GM23338 (cell line): ENCODE data around the gene GMEB2. TPM values are rescaled to one million over a fixed set of nuclear protein-coding genes. Genes with fewer than 3 reads are reported as not detected.

Source experiments
- ETS1 ChIP-seq: IDR thresholded peaks from 2 replicates; pipeline ENCODE4 v1.6.1; 2016; ENCODE audit warnings: antibody characterized with exemption
- EZH2phosphoT487 ChIP-seq: fragments of 200-600 bp; sonication (generic); IDR thresholded peaks from one replicate; pipeline ENCODE4 v1.8.1; 2018; ENCODE audit warnings: antibody characterized with exemption; ENCODE audit not compliant: unreplicated experiment
- NANOG ChIP-seq: IDR thresholded peaks from 2 replicates; pipeline ENCODE4 v1.6.1; 2016; ENCODE audit warnings: antibody characterized with exemption, borderline replicate concordance
- POLR2AphosphoS5 ChIP-seq: IDR thresholded peaks from 2 replicates; pipeline ENCODE4 v1.6.1; 2016; ENCODE audit warnings: antibody characterized with exemption, low read depth
- REST ChIP-seq: IDR thresholded peaks from one replicate; pipeline ENCODE4 v1.6.1; 2018; ENCODE audit warnings: antibody characterized with exemption; ENCODE audit not compliant: unreplicated experiment
- ZNF331 ChIP-seq: fragments of 250-450 bp; sonication (Bioruptor Pico); IDR thresholded peaks from 2 replicates; pipeline ENCODE4 v1.5.0; 2020; ENCODE audit warnings: low read depth, mild to moderate bottlenecking, moderate library complexity
- polyA plus RNA-seq: library from polyadenylated mRNA; unstranded; fragments of >200 nt; fragmentation: Nextera tagmentation; extraction: Ambion mirVana; gene quantifications from 2 replicates; pipeline ENCODE4 v1.2.1, GENCODE V29; 2016
- total RNA-seq: library from RNA; depleted of rRNA; stranded (reverse); fragments of >200 nt; shearing (Covaris generic); gene quantifications from 2 replicates; pipeline ENCODE4 v1.2.3, GENCODE V29; 2014
- TF ChIP-seq, protein P1 (sequence below): fragments of 250-450 bp; sonication (Bioruptor Pico); IDR thresholded peaks from 2 replicates; pipeline ENCODE4 v1.5.0; 2020; ENCODE audit warnings: mild to moderate bottlenecking, moderate library complexity

GMEB2 gene
- total and polyA plus RNA-seq, 2 experiments from 2014 or later = 4.4 to 20.6 TPM

DNA sequence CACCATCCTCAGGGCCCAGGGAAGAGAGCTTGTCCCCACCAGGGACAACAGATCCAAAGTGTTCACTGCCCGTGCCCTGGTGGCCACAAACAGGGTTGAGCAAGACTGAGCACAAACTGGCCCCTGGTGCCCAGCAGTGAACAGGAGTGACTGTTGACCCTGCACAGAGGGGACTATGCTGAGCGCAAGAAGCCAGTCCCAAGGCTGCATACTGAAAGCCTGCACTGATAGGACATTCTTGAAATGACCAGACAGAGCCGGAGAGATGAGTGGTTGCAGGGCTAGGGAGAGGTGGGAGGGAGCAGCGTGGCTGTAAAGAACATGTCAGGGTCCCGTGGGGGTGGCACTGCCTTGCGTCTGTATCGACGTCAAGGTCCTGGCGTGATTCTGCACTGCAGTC, 75.8 kb downstream of the GMEB2 start (continued):
- TF ChIP-seq, protein P1, sequence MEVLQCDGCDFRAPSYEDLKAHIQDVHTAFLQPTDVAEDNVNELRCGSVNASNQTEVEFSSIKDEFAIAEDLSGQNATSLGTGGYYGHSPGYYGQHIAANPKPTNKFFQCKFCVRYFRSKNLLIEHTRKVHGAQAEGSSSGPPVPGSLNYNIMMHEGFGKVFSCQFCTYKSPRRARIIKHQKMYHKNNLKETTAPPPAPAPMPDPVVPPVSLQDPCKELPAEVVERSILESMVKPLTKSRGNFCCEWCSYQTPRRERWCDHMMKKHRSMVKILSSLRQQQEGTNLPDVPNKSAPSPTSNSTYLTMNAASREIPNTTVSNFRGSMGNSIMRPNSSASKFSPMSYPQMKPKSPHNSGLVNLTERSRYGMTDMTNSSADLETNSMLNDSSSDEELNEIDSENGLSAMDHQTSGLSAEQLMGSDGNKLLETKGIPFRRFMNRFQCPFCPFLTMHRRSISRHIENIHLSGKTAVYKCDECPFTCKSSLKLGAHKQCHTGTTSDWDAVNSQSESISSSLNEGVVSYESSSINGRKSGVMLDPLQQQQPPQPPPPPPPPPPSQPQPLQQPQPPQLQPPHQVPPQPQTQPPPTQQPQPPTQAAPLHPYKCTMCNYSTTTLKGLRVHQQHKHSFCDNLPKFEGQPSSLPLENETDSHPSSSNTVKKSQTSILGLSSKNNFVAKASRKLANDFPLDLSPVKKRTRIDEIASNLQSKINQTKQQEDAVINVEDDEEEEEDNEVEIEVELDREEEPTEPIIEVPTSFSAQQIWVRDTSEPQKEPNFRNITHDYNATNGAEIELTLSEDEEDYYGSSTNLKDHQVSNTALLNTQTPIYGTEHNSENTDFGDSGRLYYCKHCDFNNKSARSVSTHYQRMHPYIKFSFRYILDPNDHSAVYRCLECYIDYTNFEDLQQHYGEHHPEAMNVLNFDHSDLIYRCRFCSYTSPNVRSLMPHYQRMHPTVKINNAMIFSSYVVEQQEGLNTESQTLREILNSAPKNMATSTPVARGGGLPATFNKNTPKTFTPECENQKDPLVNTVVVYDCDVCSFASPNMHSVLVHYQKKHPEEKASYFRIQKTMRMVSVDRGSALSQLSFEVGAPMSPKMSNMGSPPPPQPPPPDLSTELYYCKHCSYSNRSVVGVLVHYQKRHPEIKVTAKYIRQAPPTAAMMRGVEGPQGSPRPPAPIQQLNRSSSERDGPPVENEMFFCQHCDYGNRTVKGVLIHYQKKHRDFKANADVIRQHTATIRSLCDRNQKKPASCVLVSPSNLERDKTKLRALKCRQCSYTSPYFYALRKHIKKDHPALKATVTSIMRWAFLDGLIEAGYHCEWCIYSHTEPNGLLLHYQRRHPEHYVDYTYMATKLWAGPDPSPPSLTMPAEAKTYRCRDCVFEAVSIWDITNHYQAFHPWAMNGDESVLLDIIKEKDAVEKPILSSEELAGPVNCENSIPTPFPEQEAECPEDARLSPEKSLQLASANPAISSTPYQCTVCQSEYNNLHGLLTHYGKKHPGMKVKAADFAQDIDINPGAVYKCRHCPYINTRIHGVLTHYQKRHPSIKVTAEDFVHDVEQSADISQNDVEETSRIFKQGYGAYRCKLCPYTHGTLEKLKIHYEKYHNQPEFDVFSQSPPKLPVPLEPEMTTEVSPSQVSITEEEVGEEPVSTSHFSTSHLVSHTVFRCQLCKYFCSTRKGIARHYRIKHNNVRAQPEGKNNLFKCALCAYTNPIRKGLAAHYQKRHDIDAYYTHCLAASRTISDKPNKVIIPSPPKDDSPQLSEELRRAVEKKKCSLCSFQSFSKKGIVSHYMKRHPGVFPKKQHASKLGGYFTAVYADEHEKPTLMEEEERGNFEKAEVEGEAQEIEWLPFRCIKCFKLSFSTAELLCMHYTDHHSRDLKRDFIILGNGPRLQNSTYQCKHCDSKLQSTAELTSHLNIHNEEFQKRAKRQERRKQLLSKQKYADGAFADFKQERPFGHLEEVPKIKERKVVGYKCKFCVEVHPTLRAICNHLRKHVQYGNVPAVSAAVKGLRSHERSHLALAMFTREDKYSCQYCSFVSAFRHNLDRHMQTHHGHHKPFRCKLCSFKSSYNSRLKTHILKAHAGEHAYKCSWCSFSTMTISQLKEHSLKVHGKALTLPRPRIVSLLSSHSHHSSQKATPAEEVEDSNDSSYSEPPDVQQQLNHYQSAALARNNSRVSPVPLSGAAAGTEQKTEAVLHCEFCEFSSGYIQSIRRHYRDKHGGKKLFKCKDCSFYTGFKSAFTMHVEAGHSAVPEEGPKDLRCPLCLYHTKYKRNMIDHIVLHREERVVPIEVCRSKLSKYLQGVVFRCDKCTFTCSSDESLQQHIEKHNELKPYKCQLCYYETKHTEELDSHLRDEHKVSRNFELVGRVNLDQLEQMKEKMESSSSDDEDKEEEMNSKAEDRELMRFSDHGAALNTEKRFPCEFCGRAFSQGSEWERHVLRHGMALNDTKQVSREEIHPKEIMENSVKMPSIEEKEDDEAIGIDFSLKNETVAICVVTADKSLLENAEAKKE (CRISPR knock-in tag) = no peak
- TF ChIP-seq ETS1 = no peak
- TF ChIP-seq REST = no peak
- no peak for TF ChIP-seq NANOG
- TF ChIP-seq EZH2phosphoT487 = no peak
- TF ChIP-seq ZNF331 (CRISPR knock-in tag) = no peak
- TF ChIP-seq POLR2AphosphoS5 = no peak
